VCaP (cell line): Measurements from ENCODE around the gene PLCG2.

Experiments
- H3K27ac ChIP-seq: fragments of 450-650 bp; 2 replicates; pipeline ENCODE4 v1.5.1; 2017
- TF ChIP-seq, protein P1 (sequence below): fragments of 450-650 bp; conservative IDR thresholded peaks from 2 replicates; pipeline ENCODE4 v1.5.1; 2017; ENCODE audit warnings: mild to moderate bottlenecking, moderate library complexity

PLCG2 gene

DNA sequence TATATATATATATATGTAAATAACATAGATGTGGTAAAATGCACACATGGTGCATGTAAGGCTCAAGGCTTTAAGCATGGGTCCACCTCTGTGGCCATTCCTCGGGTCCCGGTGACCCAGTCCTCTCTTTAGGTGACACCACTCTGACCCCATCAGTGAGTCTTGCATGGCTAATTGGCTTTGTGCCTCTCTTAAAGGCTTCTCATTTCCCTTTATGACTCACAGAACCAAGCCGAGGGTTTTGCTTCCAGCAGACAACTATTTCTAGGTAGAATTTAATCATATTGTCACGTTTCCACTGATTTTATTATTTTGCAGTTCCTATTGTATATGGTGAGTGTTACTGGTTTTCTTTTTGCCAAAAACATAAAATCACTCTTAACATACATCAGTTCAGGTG is 59.7 kb downstream of the PLCG2 start:
- TF ChIP-seq, protein P1, sequence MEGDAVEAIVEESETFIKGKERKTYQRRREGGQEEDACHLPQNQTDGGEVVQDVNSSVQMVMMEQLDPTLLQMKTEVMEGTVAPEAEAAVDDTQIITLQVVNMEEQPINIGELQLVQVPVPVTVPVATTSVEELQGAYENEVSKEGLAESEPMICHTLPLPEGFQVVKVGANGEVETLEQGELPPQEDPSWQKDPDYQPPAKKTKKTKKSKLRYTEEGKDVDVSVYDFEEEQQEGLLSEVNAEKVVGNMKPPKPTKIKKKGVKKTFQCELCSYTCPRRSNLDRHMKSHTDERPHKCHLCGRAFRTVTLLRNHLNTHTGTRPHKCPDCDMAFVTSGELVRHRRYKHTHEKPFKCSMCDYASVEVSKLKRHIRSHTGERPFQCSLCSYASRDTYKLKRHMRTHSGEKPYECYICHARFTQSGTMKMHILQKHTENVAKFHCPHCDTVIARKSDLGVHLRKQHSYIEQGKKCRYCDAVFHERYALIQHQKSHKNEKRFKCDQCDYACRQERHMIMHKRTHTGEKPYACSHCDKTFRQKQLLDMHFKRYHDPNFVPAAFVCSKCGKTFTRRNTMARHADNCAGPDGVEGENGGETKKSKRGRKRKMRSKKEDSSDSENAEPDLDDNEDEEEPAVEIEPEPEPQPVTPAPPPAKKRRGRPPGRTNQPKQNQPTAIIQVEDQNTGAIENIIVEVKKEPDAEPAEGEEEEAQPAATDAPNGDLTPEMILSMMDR: no peak
- no peak overlapping the region for H3K27ac ChIP-seq

DNA sequence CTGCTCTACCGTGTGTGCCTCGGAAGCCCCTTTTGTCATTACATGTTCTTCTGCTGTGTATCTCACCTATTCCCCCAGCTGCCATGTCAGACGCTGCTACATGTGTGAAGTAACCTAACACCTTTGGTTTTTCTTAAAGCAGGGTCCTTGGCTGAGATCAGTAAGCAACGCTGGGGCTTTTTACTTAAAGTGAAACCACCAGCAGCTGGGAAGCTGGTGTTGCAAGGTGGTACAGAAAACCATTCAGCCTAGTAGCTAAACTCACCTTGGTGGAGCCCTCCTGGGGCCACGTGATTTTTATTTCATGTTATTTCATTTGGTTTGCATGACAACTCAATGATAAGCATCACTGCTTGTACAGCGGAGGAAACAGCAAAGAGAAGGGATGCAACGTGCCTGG is 62.6 kb downstream of the PLCG2 start:
- TF ChIP-seq, protein P1: no peak
- H3K27ac ChIP-seq: no peak overlapping the region

DNA sequence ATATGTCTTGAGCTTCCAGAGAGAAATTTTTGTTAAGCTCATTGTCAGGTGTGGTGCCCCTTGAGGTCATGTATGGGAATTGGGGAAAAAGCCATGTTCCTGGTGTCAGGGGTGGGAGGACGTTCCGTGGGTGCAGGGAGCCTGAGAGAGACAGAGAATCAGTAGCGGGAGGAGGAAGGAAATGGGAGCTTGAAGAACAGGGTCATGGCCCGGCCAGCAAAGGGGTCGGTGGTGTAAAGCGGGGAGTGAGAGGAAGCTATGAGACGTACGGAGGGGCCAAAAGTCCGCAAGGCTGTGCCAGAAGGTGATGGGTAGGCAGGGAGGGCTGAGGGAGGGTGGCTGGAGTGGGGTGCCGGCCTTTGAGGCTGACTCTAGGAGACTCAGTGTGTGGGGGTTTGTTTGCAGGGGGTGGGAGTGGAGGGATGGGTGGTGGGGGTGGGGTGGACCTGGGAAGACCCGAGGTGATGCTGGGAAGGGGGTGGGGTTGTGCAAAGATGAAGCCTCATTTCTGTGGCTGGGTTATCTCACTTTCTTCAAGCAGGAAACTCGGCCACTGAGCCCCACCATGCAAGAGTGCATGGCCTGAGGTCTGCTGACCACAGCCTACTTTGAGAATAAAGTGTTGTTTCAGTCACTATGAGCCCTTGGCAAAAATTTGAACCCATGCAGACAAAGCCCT is 63.6 kb downstream of the PLCG2 start:
- no peak overlapping the region for H3K27ac ChIP-seq
- TF ChIP-seq, protein P1: no peak

DNA sequence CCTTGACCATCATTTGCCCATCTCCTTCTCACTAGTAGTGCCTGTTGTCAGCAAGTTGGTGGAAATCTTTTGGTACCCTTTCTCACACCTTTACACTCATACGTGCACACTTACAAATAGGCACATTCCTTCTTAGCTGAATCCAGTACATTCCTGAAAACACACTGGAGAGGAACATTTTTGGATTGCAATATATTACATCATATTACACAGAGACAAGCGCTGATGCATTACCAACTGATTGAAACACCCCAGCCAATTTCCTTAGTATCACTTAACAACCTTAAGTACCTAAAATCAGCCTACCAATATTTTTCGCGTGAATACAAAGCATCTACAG is 64.1 kb downstream of the PLCG2 start:
- TF ChIP-seq, protein P1: no peak
- no peak overlapping the region for H3K27ac ChIP-seq

DNA sequence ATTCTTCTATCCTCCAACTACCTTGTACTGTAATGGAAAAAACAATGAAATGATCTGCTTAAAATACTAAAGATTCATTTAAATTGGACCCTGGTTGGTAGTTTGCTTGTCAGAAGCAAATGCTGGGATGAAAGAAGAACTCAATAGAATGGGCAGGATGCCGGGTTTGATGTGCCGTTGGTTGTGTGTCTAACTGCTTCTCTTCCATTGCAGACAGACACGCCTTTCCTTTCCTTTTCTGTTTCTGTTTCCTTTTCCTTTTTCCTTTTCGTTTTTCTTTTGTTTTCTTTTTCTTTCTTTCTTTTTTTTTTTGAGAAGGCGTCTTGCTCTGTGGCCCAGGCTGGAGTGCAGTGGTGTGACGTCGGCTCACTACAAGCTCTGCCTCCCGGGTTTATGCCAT is 64.6 kb downstream of the PLCG2 start:
- TF ChIP-seq, protein P1: no peak
- H3K27ac ChIP-seq: no peak overlapping the region

- TF ChIP-seq, protein P1: no peak
- H3K27ac ChIP-seq: no peak overlapping the region
Measured at GRCh38 chr16:81846105-81846504, 67.0 kb downstream of the PLCG2 start.

DNA sequence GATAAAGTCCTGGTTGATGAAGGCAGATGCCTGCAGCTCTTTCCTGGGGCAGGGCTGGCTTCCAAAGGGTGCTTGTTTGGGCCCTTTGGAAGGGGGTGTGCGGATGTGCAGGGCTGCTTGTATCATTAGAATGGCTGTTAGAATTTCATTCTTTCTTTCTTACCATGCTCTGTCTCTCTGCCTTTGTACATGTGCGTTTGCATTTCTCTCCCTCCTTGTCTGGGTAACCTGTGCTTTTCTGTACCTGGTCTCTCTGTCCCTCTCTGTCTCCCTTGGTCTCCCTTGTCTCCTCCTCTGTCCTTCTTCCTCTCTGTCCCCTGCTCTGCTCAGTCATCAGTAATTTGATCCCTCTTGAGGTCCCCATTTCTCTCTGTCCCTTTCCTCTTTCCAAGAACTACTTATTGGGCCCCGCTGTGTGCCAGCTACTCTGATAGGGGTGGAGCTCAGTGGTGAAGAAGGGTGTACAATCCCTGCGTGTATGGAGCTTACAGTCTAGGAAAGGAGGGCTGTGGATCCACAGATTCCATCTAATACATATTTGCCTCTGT is 69.3 kb downstream of the PLCG2 start:
- H3K27ac ChIP-seq: no peak overlapping the region
- TF ChIP-seq, protein P1: no peak
